Activated CD4-positive, alpha-beta memory T cell treated with anti-CD3 and anti-CD28 coated beads for 36 hours (primary cell): ENCODE results near the gene SYT9. TPM values are rescaled to one million over a fixed set of nuclear protein-coding genes. Genes with fewer than 3 reads are reported as not detected.

ENCODE experiments used
- CTCF ChIA-PET: fragments of 350-600 bp; sonication (Branson Sonifier 250); formaldehyde crosslinking; loops from one replicate; lab custom pipeline; 2021; ENCODE audit warnings: antibody characterized with exemption, inconsistent platforms; lab: Charles Lee
- POLR2A ChIA-PET: fragments of 350-600 bp; sonication (Branson Sonifier 250); formaldehyde crosslinking; loops from one replicate; lab custom pipeline; 2021; ENCODE audit warnings: antibody characterized with exemption; lab: Charles Lee
- DNase-seq: peaks from one replicate; pipeline ENCODE4 v3.0.0-alpha.2; 2020
- H3K27ac Mint-ChIP-seq: one replicate; pipeline ENCODE4 v1.8.0; 2021; ENCODE audit warnings: mixed read lengths
- H3K27me3 Mint-ChIP-seq: one replicate; pipeline ENCODE4 v1.8.0; 2021; ENCODE audit warnings: mixed read lengths
- H3K36me3 Mint-ChIP-seq: one replicate; pipeline ENCODE4 v1.8.0; 2021; ENCODE audit warnings: mixed read lengths
- H3K4me1 Mint-ChIP-seq: one replicate; pipeline ENCODE4 v1.8.0; 2021; ENCODE audit warnings: low read depth, mixed read lengths
- H3K4me3 Mint-ChIP-seq: one replicate; pipeline ENCODE4 v1.8.0; 2021; ENCODE audit warnings: mild to moderate bottlenecking, mixed read lengths
- H3K9me3 Mint-ChIP-seq: one replicate; pipeline ENCODE4 v1.8.0; 2021; ENCODE audit warnings: mixed read lengths
- intact Hi-C: fragments of 100-400 bp; cut with micrococcal nuclease; formaldehyde crosslinking; loops from one replicate; pipeline ENCODE4 v1.15.1; 2023
- total RNA-seq, 2 experiments: library from RNA; stranded (reverse); gene quantifications; one replicate each; pipeline ENCODE4 v1.2.3, GENCODE V29; 2021

SYT9 gene
- total RNA-seq, 2 experiments from 2014 or later: not detected

GRCh38 chr11:7351228-7351627, 99.5 kb downstream of the SYT9 start:
- Mint-ChIP-seq H3K27ac (no peak overlapping the region), H3K9me3 (no peaks in the 10 kb centered on the region), H3K27me3 (peaks cover 4% of the 10 kb centered on the region), H3K36me3 (no peaks in the 10 kb centered on the region), H3K4me3 (no peak overlapping the region), H3K4me1 (no peaks in the 10 kb centered on the region)
- ChIA-PET CTCF (interaction anchor here (1.4 kb wide), 1 partner anchor 90 kb away, joined by 5 read pairs; no protein-coding TSS in a partner anchor), POLR2A (no interaction called here)
- intact Hi-C loops: loop anchor here (5.0 kb wide), 1 partner anchor 341 kb away; no protein-coding TSS in a partner anchor
- no peak for DNase-seq

GRCh38 chr11:7353100-7353499, 101.4 kb downstream of the SYT9 start:
- Mint-ChIP-seq H3K27me3 (peaks cover 1% of the 10 kb centered on the region), H3K4me3 (no peak overlapping the region), H3K9me3 (no peaks in the 10 kb centered on the region), H3K36me3 (no peaks in the 10 kb centered on the region), H3K4me1 (no peaks in the 10 kb centered on the region), H3K27ac (no peak overlapping the region)
- peak; percentile 25 for DNase-seq
- POLR2A ChIA-PET: no interaction called here
- CTCF ChIA-PET: interaction anchor here (0.8 to 4.0 kb wide), 12 partner anchors 9 to 541 kb away, joined by 3 to 41 read pairs (median 3); partner anchors contain the start of gene PPFIBP2
- intact Hi-C loops: loop anchor here (1.0 to 5.0 kb wide), 2 partner anchors 89 to 339 kb away; no protein-coding TSS in a partner anchor

- Mint-ChIP-seq H3K4me1 (no peaks in the 10 kb centered on the region), H3K4me3 (no peak overlapping the region), H3K27me3 (peaks cover 4% of the 10 kb centered on the region), H3K9me3 (no peaks in the 10 kb centered on the region), H3K36me3 (no peaks in the 10 kb centered on the region), H3K27ac (no peak overlapping the region)
- POLR2A ChIA-PET: no interaction called here
- intact Hi-C loops: no loop called here
- no peak for DNase-seq
- CTCF ChIA-PET: no interaction called here
These were observed 113.0 kb downstream of the SYT9 start for GRCh38 chr11:7364660-7365059.

GRCh38 chr11:7367803-7368202, 116.1 kb downstream of the SYT9 start:
- Mint-ChIP-seq H3K4me3 (no peak overlapping the region), H3K36me3 (no peaks in the 10 kb centered on the region), H3K9me3 (peaks cover 7% of the 10 kb centered on the region), H3K27ac (no peak overlapping the region), H3K4me1 (no peaks in the 10 kb centered on the region), H3K27me3 (peaks cover 6% of the 10 kb centered on the region)
- ChIA-PET POLR2A (no interaction called here), CTCF (interaction anchor here (0.7 kb wide), 1 partner anchor 16 kb away, joined by 3 read pairs; no protein-coding TSS in a partner anchor)
- intact Hi-C loops: no loop called here
- DNase-seq: no peak

- ChIA-PET CTCF (interaction anchor here (0.6 kb wide), 1 partner anchor 1133 kb away, joined by 3 read pairs; no protein-coding TSS in a partner anchor), POLR2A (no interaction called here)
- no peak overlapping the region for H3K4me3 Mint-ChIP-seq
- H3K9me3 Mint-ChIP-seq: peaks cover 12% of the 10 kb centered on the region
- no peak overlapping the region for H3K27ac Mint-ChIP-seq
- peaks cover 29% of the 10 kb centered on the region for H3K27me3 Mint-ChIP-seq
- no peaks in the 10 kb centered on the region for H3K36me3 Mint-ChIP-seq
- DNase-seq: no peak
- intact Hi-C loops: no loop called here
- no peaks in the 10 kb centered on the region for H3K4me1 Mint-ChIP-seq
These were observed 124.7 kb downstream of the SYT9 start for GRCh38 chr11:7376386-7376785.

GRCh38 chr11:7381937-7382336, 130.2 kb downstream of the SYT9 start:
- no peak for DNase-seq
- POLR2A ChIA-PET: no interaction called here
- Mint-ChIP-seq H3K36me3 (no peaks in the 10 kb centered on the region), H3K4me1 (no peaks in the 10 kb centered on the region), H3K27ac (no peak overlapping the region), H3K27me3 (peaks cover 8% of the 10 kb centered on the region), H3K4me3 (no peak overlapping the region), H3K9me3 (no peaks in the 10 kb centered on the region)
- intact Hi-C loops: no loop called here
- CTCF ChIA-PET: no interaction called here

- POLR2A ChIA-PET: no interaction called here
- DNase-seq: no peak
- H3K27ac Mint-ChIP-seq: no peak overlapping the region
- intact Hi-C loops: no loop called here
- H3K4me1 Mint-ChIP-seq: no peaks in the 10 kb centered on the region
- CTCF ChIA-PET: no interaction called here
- no peaks in the 10 kb centered on the region for H3K36me3 Mint-ChIP-seq
- peaks cover 5% of the 10 kb centered on the region for H3K27me3 Mint-ChIP-seq
- H3K9me3 Mint-ChIP-seq: no peaks in the 10 kb centered on the region
- H3K4me3 Mint-ChIP-seq: no peak overlapping the region
These were observed 131.7 kb downstream of the SYT9 start for GRCh38 chr11:7383406-7383805.

GRCh38 chr11:7384691-7385090, 133.0 kb downstream of the SYT9 start:
- H3K36me3 Mint-ChIP-seq: no peaks in the 10 kb centered on the region
- no peaks in the 10 kb centered on the region for H3K9me3 Mint-ChIP-seq
- no peaks in the 10 kb centered on the region for H3K4me1 Mint-ChIP-seq
- POLR2A ChIA-PET: no interaction called here
- DNase-seq: no peak
- intact Hi-C loops: no loop called here
- H3K4me3 Mint-ChIP-seq: no peak overlapping the region
- peaks cover 2% of the 10 kb centered on the region for H3K27me3 Mint-ChIP-seq
- no peak overlapping the region for H3K27ac Mint-ChIP-seq
- CTCF ChIA-PET: interaction anchor here (0.6 kb wide), 1 partner anchor 16 kb away, joined by 3 read pairs; no protein-coding TSS in a partner anchor

GRCh38 chr11:7385532-7385931, 133.8 kb downstream of the SYT9 start:
- ChIA-PET CTCF (no interaction called here), POLR2A (no interaction called here)
- DNase-seq: no peak
- H3K27ac Mint-ChIP-seq: no peak overlapping the region
- no peak overlapping the region for H3K4me3 Mint-ChIP-seq
- H3K36me3 Mint-ChIP-seq: no peaks in the 10 kb centered on the region
- H3K9me3 Mint-ChIP-seq: no peaks in the 10 kb centered on the region
- no peaks in the 10 kb centered on the region for H3K4me1 Mint-ChIP-seq
- H3K27me3 Mint-ChIP-seq: no peaks in the 10 kb centered on the region
- intact Hi-C loops: no loop called here

GRCh38 chr11:7413961-7414915, 162.5 kb downstream of the SYT9 start:
- Mint-ChIP-seq H3K4me1 (no peaks in the 10 kb centered on the region), H3K27ac (no peak overlapping the region), H3K9me3 (peaks cover 4% of the 10 kb centered on the region), H3K27me3 (peaks cover 35% of the 10 kb centered on the region), H3K36me3 (no peaks in the 10 kb centered on the region), H3K4me3 (no peak overlapping the region)
- intact Hi-C loops: no loop called here
- ChIA-PET POLR2A (no interaction called here), CTCF (interaction anchor here (0.7 to 1.6 kb wide), 3 partner anchors 9 to 602 kb away, joined by 3 to 4 read pairs (median 3); no protein-coding TSS in a partner anchor)
- DNase-seq: no peak

- H3K9me3 Mint-ChIP-seq: peaks cover 4% of the 10 kb centered on the region
- no peaks in the 10 kb centered on the region for H3K4me1 Mint-ChIP-seq
- H3K4me3 Mint-ChIP-seq: no peak overlapping the region
- DNase-seq: no peak
- intact Hi-C loops: no loop called here
- peaks cover 34% of the 10 kb centered on the region for H3K27me3 Mint-ChIP-seq
- no peaks in the 10 kb centered on the region for H3K36me3 Mint-ChIP-seq
- H3K27ac Mint-ChIP-seq: no peak overlapping the region
- ChIA-PET POLR2A (no interaction called here), CTCF (interaction anchor here (1.1 kb wide), 1 partner anchor 17 kb away, joined by 3 read pairs; no protein-coding TSS in a partner anchor)
These were observed 163.5 kb downstream of the SYT9 start for GRCh38 chr11:7414973-7415817.

- Mint-ChIP-seq H3K4me3 (no peak overlapping the region), H3K27me3 (peaks cover 32% of the 10 kb centered on the region), H3K27ac (no peak overlapping the region), H3K36me3 (no peaks in the 10 kb centered on the region), H3K9me3 (peaks cover 4% of the 10 kb centered on the region), H3K4me1 (no peaks in the 10 kb centered on the region)
- intact Hi-C loops: no loop called here
- ChIA-PET CTCF (no interaction called here), POLR2A (no interaction called here)
- DNase-seq: no peak
These were observed 164.4 kb downstream of the SYT9 start for GRCh38 chr11:7416080-7416479.
